Suprapubic skin (tissue), 4 donors: ENCODE measurements around the gene SETBP1. TPM values are rescaled to one million over a fixed set of nuclear protein-coding genes. Genes with fewer than 3 reads are reported as not detected.

Experiments
- DNase-seq, 2 donors: peaks; one replicate each; pipeline ENCODE4 v3.0.0-alpha.2; 2019; ENCODE audit warnings: low spot score in 2 of 2
- H3K27ac ChIP-seq: fragments of 200-600 bp; sonication (generic); one replicate; pipeline ENCODE4 v1.5.1; 2019
- H3K27me3 ChIP-seq: fragments of 200-600 bp; sonication (generic); one replicate; pipeline ENCODE4 v1.5.1; 2019
- H3K36me3 ChIP-seq: fragments of 200-600 bp; sonication (generic); one replicate; pipeline ENCODE4 v1.5.1; 2019
- H3K4me1 ChIP-seq: fragments of 200-600 bp; sonication (generic); one replicate; pipeline ENCODE4 v1.5.1; 2019
- H3K4me3 ChIP-seq: fragments of 200-600 bp; sonication (generic); one replicate; pipeline ENCODE4 v1.5.1; 2019; ENCODE audit warnings: mild to moderate bottlenecking
- H3K9me3 ChIP-seq: fragments of 200-600 bp; sonication (generic); one replicate; pipeline ENCODE4 v1.5.1; 2019
- EP300 ChIP-seq: sonication (generic); formaldehyde crosslinking; IDR thresholded peaks from one replicate; pipeline ENCODE4 v1.6.1; 2017; ENCODE audit warnings: antibody characterized with exemption
- POLR2A ChIP-seq, 2 donors: fragments of 450-650 bp; IDR thresholded peaks; one replicate each; pipeline ENCODE4 v1.6.1; 2017; ENCODE audit warnings: antibody characterized with exemption in 2 of 2, mild to moderate bottlenecking in 2 of 2, moderate library complexity in 2 of 2
- POLR2AphosphoS5 ChIP-seq, 3 donors: sonication (generic); formaldehyde crosslinking; IDR thresholded peaks; one replicate each; pipeline ENCODE4 v1.6.1; 2017; ENCODE audit warnings: antibody characterized with exemption in 3 of 3
- WGBS: methylation state at CpG from one replicate; pipeline ENCODE4 v1.1.5; 2018; 5-methylcytosine and 5-hydroxymethylcytosine counted together
- total RNA-seq, 4 donors: library from RNA; depleted of rRNA; stranded (reverse); fragments of >200 nt; gene quantifications; one replicate each; pipeline ENCODE4 v1.1.0, GENCODE V29; 2016
- TF ChIP-seq, protein P1 (sequence below), 2 donors: fragments of 200-600 bp in 1 of 2; fragments of 450-650 bp in 1 of 2; sonication (generic) in 1 of 2; IDR thresholded peaks; one replicate each; pipeline ENCODE4 v1.5.1; 2016 to 2019; ENCODE audit warnings: antibody characterized with exemption in 2 of 2, mild to moderate bottlenecking in 1 of 2, moderate library complexity in 1 of 2

SETBP1 gene
- total RNA-seq, 4 donors from 2014 or later, result 13.1 to 25.6 (median 17.2) TPM

DNA sequence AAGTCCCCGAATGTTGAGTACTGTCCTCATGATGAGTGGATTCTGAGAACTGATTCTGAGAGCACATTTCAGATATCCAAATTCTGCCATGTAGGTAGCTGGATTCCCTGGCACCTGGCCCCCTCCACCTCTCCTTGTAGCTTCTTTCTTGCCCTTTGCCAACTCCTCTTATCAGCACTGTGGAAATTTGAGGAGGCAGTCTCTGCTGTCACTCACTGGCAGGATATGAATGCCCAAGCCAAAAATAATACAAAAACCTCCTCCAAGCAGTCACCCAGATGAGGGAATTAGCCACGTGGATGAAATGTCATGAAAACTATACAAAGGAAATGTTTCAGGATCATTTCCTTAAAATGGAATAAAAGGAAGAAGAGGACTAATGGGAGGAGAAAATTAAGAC, 276.8 kb downstream of the SETBP1 start:
- H3K4me1 ChIP-seq, result no peaks in the 10 kb centered on the region
- TF ChIP-seq, protein P1, sequence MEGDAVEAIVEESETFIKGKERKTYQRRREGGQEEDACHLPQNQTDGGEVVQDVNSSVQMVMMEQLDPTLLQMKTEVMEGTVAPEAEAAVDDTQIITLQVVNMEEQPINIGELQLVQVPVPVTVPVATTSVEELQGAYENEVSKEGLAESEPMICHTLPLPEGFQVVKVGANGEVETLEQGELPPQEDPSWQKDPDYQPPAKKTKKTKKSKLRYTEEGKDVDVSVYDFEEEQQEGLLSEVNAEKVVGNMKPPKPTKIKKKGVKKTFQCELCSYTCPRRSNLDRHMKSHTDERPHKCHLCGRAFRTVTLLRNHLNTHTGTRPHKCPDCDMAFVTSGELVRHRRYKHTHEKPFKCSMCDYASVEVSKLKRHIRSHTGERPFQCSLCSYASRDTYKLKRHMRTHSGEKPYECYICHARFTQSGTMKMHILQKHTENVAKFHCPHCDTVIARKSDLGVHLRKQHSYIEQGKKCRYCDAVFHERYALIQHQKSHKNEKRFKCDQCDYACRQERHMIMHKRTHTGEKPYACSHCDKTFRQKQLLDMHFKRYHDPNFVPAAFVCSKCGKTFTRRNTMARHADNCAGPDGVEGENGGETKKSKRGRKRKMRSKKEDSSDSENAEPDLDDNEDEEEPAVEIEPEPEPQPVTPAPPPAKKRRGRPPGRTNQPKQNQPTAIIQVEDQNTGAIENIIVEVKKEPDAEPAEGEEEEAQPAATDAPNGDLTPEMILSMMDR (IDR thresholded peaks at IDR 0.05), result no peak
- TF ChIP-seq EP300 (no peak), POLR2A (IDR thresholded peaks at IDR 0.05) (no peak), POLR2AphosphoS5 (IDR thresholded peaks at IDR 0.05) (no peak)
- no peaks in the 10 kb centered on the region for H3K27me3 ChIP-seq
- 74% methylated on average over 2 of the region's 2 CpGs for WGBS
- H3K4me3 ChIP-seq, result no peak overlapping the region
- H3K36me3 ChIP-seq, result no peaks in the 10 kb centered on the region
- no peak overlapping the region for H3K27ac ChIP-seq
- DNase-seq, result no peak
- H3K9me3 ChIP-seq, result no peaks in the 10 kb centered on the region

DNA sequence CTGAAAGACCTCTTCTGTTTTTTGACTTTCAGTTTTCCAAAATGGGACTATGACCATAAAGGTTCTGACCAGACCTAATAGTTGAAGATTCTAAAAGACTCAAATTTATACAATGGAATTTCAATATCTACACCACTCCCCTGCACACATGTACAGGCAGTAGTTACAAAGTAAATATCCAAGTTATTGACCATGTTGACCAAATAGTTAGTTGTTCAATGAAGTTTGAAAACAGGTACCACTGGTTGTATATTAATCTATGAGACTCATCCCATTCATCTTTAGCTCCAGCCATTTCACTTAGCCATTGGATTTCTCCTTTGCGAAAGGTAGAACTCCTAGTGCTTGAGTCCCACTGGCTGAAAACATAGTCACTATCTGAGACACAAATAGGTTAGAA, 277.4 kb downstream of the SETBP1 start:
- Histone ChIP-seq H3K9me3 (no peaks in the 10 kb centered on the region), H3K36me3 (no peaks in the 10 kb centered on the region), H3K27ac (no peak overlapping the region), H3K27me3 (no peaks in the 10 kb centered on the region), H3K4me3 (no peak overlapping the region), H3K4me1 (no peaks in the 10 kb centered on the region)
- TF ChIP-seq POLR2A (IDR thresholded peaks at IDR 0.05) (no peak), EP300 (no peak), POLR2AphosphoS5 (IDR thresholded peaks at IDR 0.05) (no peak)
- TF ChIP-seq, protein P1 (IDR thresholded peaks at IDR 0.05), result no peak
- no peak for DNase-seq
- 96% methylated on average over 1 of the region's 1 CpG for WGBS

DNA sequence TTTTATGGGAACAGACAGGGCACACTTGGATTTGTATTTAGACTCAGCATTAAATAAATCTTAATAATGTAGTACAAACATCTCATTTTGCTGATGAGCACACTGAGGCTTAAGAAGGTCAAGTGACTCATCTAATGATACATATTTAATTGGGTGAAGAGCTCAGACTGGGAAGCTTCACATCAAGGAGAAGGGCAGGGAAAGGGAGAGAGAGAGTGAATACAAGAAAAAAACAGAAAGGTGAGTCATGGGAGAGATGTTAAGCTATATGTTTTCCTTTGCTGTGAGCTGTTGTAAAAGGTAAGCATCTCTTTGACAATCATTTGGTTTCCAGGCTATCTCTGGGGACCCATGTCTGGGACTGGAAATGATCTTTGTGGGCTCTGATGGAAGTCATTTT, 277.8 kb downstream of the SETBP1 start:
- Histone ChIP-seq H3K27me3 (no peaks in the 10 kb centered on the region), H3K27ac (no peak overlapping the region), H3K9me3 (no peaks in the 10 kb centered on the region), H3K4me1 (no peaks in the 10 kb centered on the region), H3K36me3 (no peaks in the 10 kb centered on the region), H3K4me3 (no peak overlapping the region)
- TF ChIP-seq POLR2A (IDR thresholded peaks at IDR 0.05), result no peak
- no peak for TF ChIP-seq EP300
- TF ChIP-seq POLR2AphosphoS5 (IDR thresholded peaks at IDR 0.05), result no peak
- TF ChIP-seq, protein P1 (IDR thresholded peaks at IDR 0.05), result no peak
- DNase-seq, result no peak

DNA sequence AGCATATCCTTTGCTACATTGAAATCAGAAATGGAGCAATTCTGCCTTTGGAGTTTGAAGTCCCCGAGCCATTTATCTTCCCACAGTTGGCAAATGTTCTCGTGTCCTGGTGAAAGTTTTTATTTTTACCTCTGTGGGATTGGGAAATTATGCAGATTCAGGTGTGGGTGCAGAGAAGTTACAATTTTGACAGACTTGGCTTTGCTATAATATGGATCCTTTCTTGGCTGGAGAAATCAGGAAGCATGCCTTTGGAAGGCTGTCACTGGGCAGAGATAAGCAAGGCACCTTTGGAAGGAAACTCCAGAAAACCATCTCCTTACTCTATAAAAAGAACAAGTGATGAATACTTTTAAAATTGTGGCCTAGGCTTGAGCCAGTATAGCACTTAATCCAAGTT, 278.3 kb downstream of the SETBP1 start:
- no peak overlapping the region for H3K4me3 ChIP-seq
- TF ChIP-seq POLR2A (IDR thresholded peaks at IDR 0.05) (no peak), POLR2AphosphoS5 (IDR thresholded peaks at IDR 0.05) (no peak), EP300 (no peak)
- TF ChIP-seq, protein P1 (IDR thresholded peaks at IDR 0.05), result no peak
- no peaks in the 10 kb centered on the region for H3K9me3 ChIP-seq
- WGBS, result 69% methylated on average over 2 of the region's 2 CpGs
- no peaks in the 10 kb centered on the region for H3K4me1 ChIP-seq
- H3K36me3 ChIP-seq, result no peaks in the 10 kb centered on the region
- no peaks in the 10 kb centered on the region for H3K27me3 ChIP-seq
- H3K27ac ChIP-seq, result no peak overlapping the region
- no peak for DNase-seq

DNA sequence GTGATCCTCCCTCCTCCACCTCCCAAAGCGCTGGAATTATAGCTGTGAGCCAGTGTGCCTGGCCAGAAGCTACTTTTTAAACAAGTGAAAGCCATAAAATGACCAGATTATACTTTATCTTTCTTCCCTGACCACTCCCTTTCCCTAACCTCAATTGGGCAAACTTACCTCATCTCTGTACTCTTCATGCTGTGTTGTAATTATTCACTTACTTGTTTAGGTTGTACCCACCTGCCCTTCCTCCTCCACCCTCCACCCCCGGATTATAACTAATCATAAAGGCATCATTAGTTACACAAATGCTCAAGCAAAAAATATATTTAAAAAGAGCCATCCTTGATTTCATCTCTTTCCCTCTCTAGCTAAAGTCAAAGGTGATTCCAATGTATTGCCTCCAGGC, 279.9 kb downstream of the SETBP1 start:
- no peaks in the 10 kb centered on the region for H3K9me3 ChIP-seq
- no peak overlapping the region for H3K27ac ChIP-seq
- H3K27me3 ChIP-seq, result no peaks in the 10 kb centered on the region
- no peaks in the 10 kb centered on the region for H3K4me1 ChIP-seq
- H3K36me3 ChIP-seq, result no peaks in the 10 kb centered on the region
- H3K4me3 ChIP-seq, result no peak overlapping the region
- TF ChIP-seq, protein P1 (IDR thresholded peaks at IDR 0.05), result no peak
- TF ChIP-seq POLR2AphosphoS5 (IDR thresholded peaks at IDR 0.05) (no peak), POLR2A (IDR thresholded peaks at IDR 0.05) (no peak), EP300 (no peak)
- 94% methylated on average over 2 of the region's 2 CpGs for WGBS
- DNase-seq, result no peak
